ENCODE measurements around the gene GALNTL6.
"Not testable (repeated sequence)": the region's sequence is repeated elsewhere in the genome, so short reads cannot be mapped to it uniquely, and the experiment has no call there.

Gene GALNTL6

DNA sequence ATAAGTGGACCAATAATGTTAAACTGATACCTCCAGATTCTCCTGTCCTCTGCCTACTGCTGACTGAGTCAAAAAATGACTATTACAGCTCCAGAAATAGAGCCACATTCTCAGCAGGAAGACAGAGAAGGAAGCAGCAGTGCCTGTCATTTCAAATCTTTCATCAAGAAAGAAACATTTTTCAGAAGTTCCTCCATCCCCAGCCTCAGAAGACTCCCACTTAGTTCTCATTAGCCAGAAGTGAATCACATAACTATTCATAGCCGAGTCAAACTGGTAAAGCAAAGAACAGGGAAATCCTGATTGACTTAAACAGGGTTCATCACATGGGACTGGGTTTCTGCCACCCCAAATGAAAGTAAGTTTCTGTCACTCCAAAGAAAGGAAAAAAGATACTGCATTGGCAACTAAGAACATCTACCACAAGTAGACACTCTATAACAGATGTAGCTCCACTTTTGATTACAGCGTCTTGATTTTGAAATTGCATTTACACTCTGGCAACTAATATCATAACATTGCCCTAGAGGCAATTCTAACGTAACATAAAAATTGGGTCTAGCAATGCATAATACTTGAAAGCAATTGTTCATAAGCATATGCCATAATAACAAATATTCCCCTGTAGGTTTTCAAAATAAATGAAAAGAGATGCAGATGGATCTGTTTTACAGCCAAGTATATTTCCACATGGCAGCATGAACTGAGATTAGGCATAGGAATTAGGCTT lies 599.8 kb downstream of the GALNTL6 start:
- H3K4me3 ChIP-seq (ENCODE audit: extremely low read depth, insufficient read depth, low read length, poor library complexity, severe bottlenecking), result no peak overlapping the region
- no peaks in the 10 kb centered on the region for H3K36me3 ChIP-seq (ENCODE audit: control insufficient read depth, insufficient read depth, low read length)
- 95 to 100% methylated on average over 1 to 2 of the region's 3 CpGs for WGBS, 2 experiments (ENCODE audit: insufficient coverage in 2 of 2)
- no peak overlapping the region for H3K27ac ChIP-seq (ENCODE audit: low read depth, low read length, severe bottlenecking)
- H3K4me1 ChIP-seq (ENCODE audit: control insufficient read depth, insufficient read depth, low read length, poor library complexity, severe bottlenecking), result no peaks in the 10 kb centered on the region
- H3K9me3 ChIP-seq (ENCODE audit: control insufficient read depth, low read length), result no peaks in the 10 kb centered on the region

DNA sequence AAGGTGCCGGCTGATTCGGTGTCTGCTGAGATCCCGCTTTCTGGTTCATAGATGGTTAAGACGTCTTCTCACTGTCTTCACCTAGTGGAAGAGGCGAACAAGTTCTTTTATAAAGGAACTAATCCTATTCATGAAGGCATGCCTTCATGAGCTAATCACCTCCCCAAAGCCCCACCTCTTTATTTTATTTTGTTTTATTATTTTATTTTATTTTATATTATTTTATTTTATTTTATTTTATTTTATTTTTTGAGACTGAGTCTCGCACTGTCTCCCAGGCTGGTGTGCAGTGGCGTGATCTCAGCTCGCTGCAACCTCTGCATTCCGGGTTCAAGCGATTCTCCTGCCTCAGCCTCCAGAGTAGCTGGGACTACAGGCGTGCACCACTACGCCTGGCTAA lies 615.8 kb downstream of the GALNTL6 start:
- H3K27ac ChIP-seq (ENCODE audit: low read depth, low read length, severe bottlenecking); H3K4me1 ChIP-seq (ENCODE audit: control insufficient read depth, insufficient read depth, low read length, poor library complexity, severe bottlenecking); H3K4me3 ChIP-seq (ENCODE audit: extremely low read depth, insufficient read depth, low read length, poor library complexity, severe bottlenecking); H3K9me3 ChIP-seq (ENCODE audit: control insufficient read depth, low read length); H3K36me3 ChIP-seq (ENCODE audit: control insufficient read depth, insufficient read depth, low read length): not testable (repeated sequence)
- WGBS, 2 experiments (ENCODE audit: insufficient coverage in 2 of 2), result 94 to 98% methylated on average over 10 of the region's 12 CpGs

DNA sequence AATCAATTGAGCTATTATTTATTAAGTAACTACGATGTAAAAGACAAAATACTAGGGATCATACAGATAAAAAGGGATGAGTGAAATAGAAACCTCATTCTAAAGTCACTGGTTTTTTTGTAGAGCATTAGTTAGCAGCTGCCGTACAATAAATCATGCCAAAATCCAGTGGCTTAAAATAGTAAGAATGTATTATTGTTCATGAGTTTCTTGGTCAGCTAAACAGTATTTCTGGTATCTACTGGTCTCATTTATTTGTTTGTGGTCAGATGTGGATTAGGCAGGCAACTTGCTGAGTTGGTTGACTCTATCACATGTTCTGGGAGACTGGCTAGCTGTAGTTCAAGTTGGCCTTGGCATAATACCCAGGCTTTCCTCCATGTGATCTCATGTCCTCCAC lies 667.3 kb downstream of the GALNTL6 start:
- H3K27ac ChIP-seq (ENCODE audit: low read depth, low read length, severe bottlenecking), result no peak overlapping the region
- no peaks in the 10 kb centered on the region for H3K36me3 ChIP-seq (ENCODE audit: control insufficient read depth, insufficient read depth, low read length)
- no peak overlapping the region for H3K4me3 ChIP-seq (ENCODE audit: extremely low read depth, insufficient read depth, low read length, poor library complexity, severe bottlenecking)
- 100% methylated on average over 1 of the region's 2 CpGs for WGBS, 2 experiments (ENCODE audit: insufficient coverage in 2 of 2)
- H3K9me3 ChIP-seq (ENCODE audit: control insufficient read depth, low read length), result peaks cover 5% of the 10 kb centered on the region
- H3K4me1 ChIP-seq (ENCODE audit: control insufficient read depth, insufficient read depth, low read length, poor library complexity, severe bottlenecking), result no peaks in the 10 kb centered on the region

DNA sequence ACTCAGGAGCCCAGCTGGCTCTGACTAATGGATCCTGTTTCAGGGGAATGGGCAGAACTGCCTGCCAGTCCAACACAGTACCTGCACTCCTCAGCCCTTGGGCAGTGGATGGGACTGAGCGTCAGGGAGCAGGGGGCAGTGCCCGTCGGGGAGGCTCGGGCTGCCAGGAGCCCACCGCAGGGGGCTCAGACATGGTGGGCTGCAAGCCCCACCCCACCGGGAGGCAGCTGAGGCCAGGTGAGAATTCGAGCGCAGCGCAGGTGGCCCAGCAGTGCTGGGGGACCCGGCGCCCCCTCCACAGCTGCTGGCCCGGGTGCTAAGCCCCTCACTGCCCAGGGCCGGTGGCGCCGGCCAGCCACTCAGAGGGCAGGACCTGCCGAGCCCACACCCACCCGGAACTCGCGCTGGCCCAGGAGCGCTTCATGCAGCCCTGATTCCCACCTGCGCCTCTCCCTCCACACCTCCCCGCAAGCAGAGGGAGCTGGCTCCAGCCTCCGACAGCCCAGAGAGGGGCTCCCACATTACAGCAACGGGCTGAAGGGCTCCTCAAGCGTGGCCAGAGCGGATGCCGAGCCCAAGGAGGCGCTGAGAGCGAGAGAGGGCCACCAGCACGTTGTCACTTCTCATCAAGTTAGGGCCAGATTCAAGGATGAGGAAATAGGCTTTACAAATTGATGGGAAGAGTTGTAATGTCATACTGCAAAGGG lies 668.8 kb downstream of the GALNTL6 start:
- Histone ChIP-seq H3K4me1 (ENCODE audit: control insufficient read depth, insufficient read depth, low read length, poor library complexity, severe bottlenecking) (no peaks in the 10 kb centered on the region), H3K36me3 (ENCODE audit: control insufficient read depth, insufficient read depth, low read length) (no peaks in the 10 kb centered on the region), H3K9me3 (ENCODE audit: control insufficient read depth, low read length) (peaks cover 5% of the 10 kb centered on the region), H3K27ac (ENCODE audit: low read depth, low read length, severe bottlenecking) (no peak overlapping the region), H3K4me3 (ENCODE audit: extremely low read depth, insufficient read depth, low read length, poor library complexity, severe bottlenecking) (no peak overlapping the region)
- WGBS, 2 experiments (ENCODE audit: insufficient coverage in 2 of 2), result 92 to 93% methylated on average over 19 to 26 of the region's 30 CpGs

DNA sequence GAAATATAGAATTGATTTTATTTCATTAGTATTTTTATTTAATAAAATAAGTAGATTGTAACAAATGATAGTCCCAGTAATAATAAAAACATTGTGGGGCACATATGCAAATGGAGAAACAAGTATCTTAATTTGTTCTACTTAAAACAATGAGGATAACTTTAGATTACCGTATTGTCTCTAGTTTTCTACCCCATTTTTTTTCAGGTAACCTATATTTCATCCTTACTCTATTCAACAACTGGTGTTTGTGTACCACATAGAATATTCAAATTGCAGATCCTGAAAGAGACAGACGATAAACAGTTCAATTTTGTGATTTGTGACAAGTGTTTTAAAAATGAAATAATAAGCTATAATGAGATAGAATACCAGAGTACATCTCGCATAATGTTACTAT lies 671.8 kb downstream of the GALNTL6 start:
- Histone ChIP-seq H3K4me1 (ENCODE audit: control insufficient read depth, insufficient read depth, low read length, poor library complexity, severe bottlenecking) (no peaks in the 10 kb centered on the region), H3K36me3 (ENCODE audit: control insufficient read depth, insufficient read depth, low read length) (no peaks in the 10 kb centered on the region), H3K9me3 (ENCODE audit: control insufficient read depth, low read length) (peaks cover 5% of the 10 kb centered on the region), H3K4me3 (ENCODE audit: extremely low read depth, insufficient read depth, low read length, poor library complexity, severe bottlenecking) (no peak overlapping the region), H3K27ac (ENCODE audit: low read depth, low read length, severe bottlenecking) (no peak overlapping the region)
- WGBS, 2 experiments (ENCODE audit: insufficient coverage in 2 of 2), result 80 to 100% methylated on average over 1 of the region's 3 CpGs

DNA sequence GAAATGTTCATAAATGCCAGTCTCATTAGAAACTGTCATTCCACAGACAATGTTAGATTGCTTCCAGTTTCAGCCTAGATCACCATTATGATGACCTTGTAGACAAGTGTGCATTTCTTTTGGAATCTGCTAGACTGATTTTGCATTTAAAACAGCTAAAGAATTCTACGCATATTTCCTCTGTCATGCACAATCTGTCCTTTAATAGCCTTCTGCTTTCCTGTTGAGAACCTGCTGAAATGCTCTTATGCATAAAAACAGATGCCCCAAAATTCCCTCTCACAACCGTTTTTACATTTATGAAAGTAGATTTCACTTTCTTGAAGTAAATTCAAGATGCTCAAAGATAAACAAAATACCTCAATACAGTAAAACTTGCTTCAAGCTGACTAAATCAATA lies 673.3 kb downstream of the GALNTL6 start:
- no peak overlapping the region for H3K4me3 ChIP-seq (ENCODE audit: extremely low read depth, insufficient read depth, low read length, poor library complexity, severe bottlenecking)
- H3K9me3 ChIP-seq (ENCODE audit: control insufficient read depth, low read length), result no peaks in the 10 kb centered on the region
- H3K36me3 ChIP-seq (ENCODE audit: control insufficient read depth, insufficient read depth, low read length), result no peaks in the 10 kb centered on the region
- no peaks in the 10 kb centered on the region for H3K4me1 ChIP-seq (ENCODE audit: control insufficient read depth, insufficient read depth, low read length, poor library complexity, severe bottlenecking)
- WGBS, 2 experiments (ENCODE audit: insufficient coverage in 2 of 2), result 100% methylated on average over 1 of the region's 2 CpGs; no CpG with 5 or more reads in 1 of the 2 experiments
- H3K27ac ChIP-seq (ENCODE audit: low read depth, low read length, severe bottlenecking), result no peak overlapping the region

DNA sequence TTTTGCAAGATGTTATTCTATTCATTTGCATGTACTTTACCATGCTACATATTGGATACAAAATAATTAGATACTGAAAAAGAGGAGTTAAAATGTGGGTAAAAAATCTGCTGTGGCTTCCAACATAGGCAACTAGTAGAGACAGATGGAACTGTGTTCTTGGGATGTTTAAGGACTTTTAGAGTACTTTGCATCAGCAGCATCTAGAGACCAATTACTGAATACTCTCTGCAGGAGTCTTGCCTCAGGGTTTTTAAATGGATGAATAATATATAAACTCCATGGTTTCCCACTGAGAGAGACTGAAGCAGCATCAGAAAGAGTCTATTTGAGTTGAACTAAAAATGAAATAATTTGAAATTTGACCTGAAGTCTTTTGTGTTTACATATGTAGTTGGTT lies 676.7 kb downstream of the GALNTL6 start:
- Histone ChIP-seq H3K4me3 (ENCODE audit: extremely low read depth, insufficient read depth, low read length, poor library complexity, severe bottlenecking) (no peak overlapping the region), H3K36me3 (ENCODE audit: control insufficient read depth, insufficient read depth, low read length) (no peaks in the 10 kb centered on the region), H3K9me3 (ENCODE audit: control insufficient read depth, low read length) (no peaks in the 10 kb centered on the region), H3K27ac (ENCODE audit: low read depth, low read length, severe bottlenecking) (no peak overlapping the region), H3K4me1 (ENCODE audit: control insufficient read depth, insufficient read depth, low read length, poor library complexity, severe bottlenecking) (no peaks in the 10 kb centered on the region)

DNA sequence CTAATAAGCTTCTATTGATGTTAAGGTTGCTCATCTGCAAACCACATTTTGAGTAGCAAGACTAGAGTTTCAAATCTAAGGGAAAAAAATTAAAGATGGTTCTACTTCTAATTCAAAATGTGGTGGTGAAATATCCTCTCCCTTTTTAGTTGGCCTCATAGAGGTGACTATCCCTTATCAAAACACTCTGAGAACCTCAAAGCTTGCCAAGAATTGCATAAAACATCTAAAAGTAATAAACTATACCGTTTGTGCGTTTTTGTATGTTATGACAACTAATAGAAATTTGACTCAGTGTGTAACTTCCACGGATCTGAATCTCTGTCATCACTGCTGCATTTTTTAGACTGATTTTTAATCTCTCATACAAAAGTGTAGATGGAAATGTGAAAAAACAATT lies 682.6 kb downstream of the GALNTL6 start:
- no peaks in the 10 kb centered on the region for H3K36me3 ChIP-seq (ENCODE audit: control insufficient read depth, insufficient read depth, low read length)
- no peak overlapping the region for H3K4me3 ChIP-seq (ENCODE audit: extremely low read depth, insufficient read depth, low read length, poor library complexity, severe bottlenecking)
- H3K27ac ChIP-seq (ENCODE audit: low read depth, low read length, severe bottlenecking), result no peak overlapping the region
- no peaks in the 10 kb centered on the region for H3K9me3 ChIP-seq (ENCODE audit: control insufficient read depth, low read length)
- H3K4me1 ChIP-seq (ENCODE audit: control insufficient read depth, insufficient read depth, low read length, poor library complexity, severe bottlenecking), result no peaks in the 10 kb centered on the region
- no CpG with 5 or more reads among the region's 3 CpGs for WGBS, 2 experiments (ENCODE audit: insufficient coverage in 2 of 2)

DNA sequence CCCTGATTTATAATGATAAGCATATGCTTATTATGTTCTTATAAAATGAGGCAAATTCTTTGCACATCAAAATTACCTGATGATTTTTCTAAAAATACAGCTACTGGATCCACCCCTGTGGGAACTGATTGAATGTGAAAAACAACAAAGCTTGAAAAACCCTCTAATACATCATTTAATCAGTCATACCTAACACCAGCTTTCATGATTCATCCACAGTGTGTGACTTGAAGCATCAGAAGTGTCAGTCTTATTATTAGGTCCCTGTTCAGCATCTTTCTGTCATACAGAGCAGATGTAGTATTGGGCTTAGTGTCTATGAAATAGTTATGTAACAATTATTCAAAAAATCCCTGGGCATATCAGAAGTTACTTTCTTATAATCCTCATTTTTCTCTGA lies 684.1 kb downstream of the GALNTL6 start:
- no peak overlapping the region for H3K4me3 ChIP-seq (ENCODE audit: extremely low read depth, insufficient read depth, low read length, poor library complexity, severe bottlenecking)
- no peaks in the 10 kb centered on the region for H3K9me3 ChIP-seq (ENCODE audit: control insufficient read depth, low read length)
- H3K36me3 ChIP-seq (ENCODE audit: control insufficient read depth, insufficient read depth, low read length), result no peaks in the 10 kb centered on the region
- no peak overlapping the region for H3K27ac ChIP-seq (ENCODE audit: low read depth, low read length, severe bottlenecking)
- no peaks in the 10 kb centered on the region for H3K4me1 ChIP-seq (ENCODE audit: control insufficient read depth, insufficient read depth, low read length, poor library complexity, severe bottlenecking)

DNA sequence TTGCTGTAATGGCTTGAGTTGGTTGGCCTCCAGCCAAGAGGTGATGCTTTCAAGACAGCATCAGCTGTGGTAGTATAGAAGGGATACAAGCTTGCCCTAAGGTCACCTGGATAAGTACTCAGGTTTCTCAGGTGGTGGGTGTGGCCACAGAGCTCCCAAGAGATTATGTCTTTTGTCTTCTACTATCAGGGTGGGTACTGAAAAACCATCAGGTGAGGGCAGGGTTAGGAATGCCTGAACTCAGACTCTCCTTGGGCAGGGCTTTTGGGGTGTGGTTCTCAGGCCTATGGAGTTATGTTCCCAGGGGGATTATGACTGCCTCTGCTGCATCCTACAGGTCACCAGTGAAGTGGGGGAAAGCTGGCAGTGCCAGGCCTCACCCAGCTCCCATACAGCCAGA lies 700.8 kb downstream of the GALNTL6 start:
- Histone ChIP-seq H3K27ac (ENCODE audit: low read depth, low read length, severe bottlenecking) (no peak overlapping the region), H3K4me3 (ENCODE audit: extremely low read depth, insufficient read depth, low read length, poor library complexity, severe bottlenecking) (no peak overlapping the region), H3K4me1 (ENCODE audit: control insufficient read depth, insufficient read depth, low read length, poor library complexity, severe bottlenecking) (no peaks in the 10 kb centered on the region)

DNA sequence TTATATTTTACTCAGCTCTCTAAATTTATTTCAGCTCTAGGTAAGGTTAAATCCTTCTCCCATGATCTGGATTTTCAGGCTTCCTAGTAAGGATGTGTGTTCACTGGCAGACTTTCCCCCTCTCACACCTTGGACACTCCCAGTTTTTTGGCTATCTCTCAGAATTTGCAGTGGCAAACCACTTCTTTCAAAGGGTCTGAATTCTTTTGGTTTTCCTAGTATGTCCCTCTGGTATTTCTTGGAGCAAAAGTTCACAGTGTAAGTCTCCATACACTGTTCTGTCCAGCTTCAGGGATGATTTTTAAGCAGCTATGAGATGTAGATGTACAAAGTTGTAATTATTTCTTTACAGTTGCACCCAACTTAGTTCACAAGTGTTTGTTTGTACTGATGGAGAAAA lies 701.6 kb downstream of the GALNTL6 start:
- no peaks in the 10 kb centered on the region for H3K36me3 ChIP-seq (ENCODE audit: control insufficient read depth, insufficient read depth, low read length)
- H3K4me3 ChIP-seq (ENCODE audit: extremely low read depth, insufficient read depth, low read length, poor library complexity, severe bottlenecking), result no peak overlapping the region
- no peaks in the 10 kb centered on the region for H3K4me1 ChIP-seq (ENCODE audit: control insufficient read depth, insufficient read depth, low read length, poor library complexity, severe bottlenecking)
- H3K9me3 ChIP-seq (ENCODE audit: control insufficient read depth, low read length), result no peaks in the 10 kb centered on the region
- no peak overlapping the region for H3K27ac ChIP-seq (ENCODE audit: low read depth, low read length, severe bottlenecking)

More for the DNA sequence above, 700.8 kb downstream of the GALNTL6 start:
- no peaks in the 10 kb centered on the region for H3K9me3 ChIP-seq (ENCODE audit: control insufficient read depth, low read length)
- H3K36me3 ChIP-seq (ENCODE audit: control insufficient read depth, insufficient read depth, low read length), result no peaks in the 10 kb centered on the region
